Stimulated activated CD8-positive, alpha-beta memory T cell treated with anti-CD3 and anti-CD28 coated beads, Interleukin-15, amount 100 ng/mL, for 1 hour (primary cell): ENCODE measurements around the gene VAV1.
"Not testable (repeated sequence)": the region's sequence is repeated elsewhere in the genome, so short reads cannot be mapped to it uniquely, and the experiment has no call there.

Source experiments
- DNase-seq: peaks from one replicate; pipeline ENCODE4 v3.0.0-alpha.2; 2020; ENCODE audit warnings: low read depth

Gene VAV1

GRCh38 chr19:6737873-6738786 lies 34.4 kb upstream of the VAV1 start:
- no peak for DNase-seq

GRCh38 chr19:6738787-6739389 lies 33.6 kb upstream of the VAV1 start:
- no peak for DNase-seq

- DNase-seq: peak; percentile 62
These were observed 33.1 kb upstream of the VAV1 start, which contains the start of gene TRIP10 for GRCh38 chr19:6739390-6739882. Gene TRIP10 (plus strand): TSS chr19:6739680. CDS start chr19:6739762, 82 bp downstream.

GRCh38 chr19:6739883-6740588 lies 32.5 kb upstream of the VAV1 start:
- no peak for DNase-seq

- no peak for DNase-seq
These were observed 31.7 kb upstream of the VAV1 start for GRCh38 chr19:6740589-6741343.

GRCh38 chr19:6743066-6743465 lies 29.4 kb upstream of the VAV1 start:
- no peak for DNase-seq

- no peak for DNase-seq
These were observed 28.7 kb upstream of the VAV1 start for GRCh38 chr19:6743714-6744380.

GRCh38 chr19:6744381-6745301 lies 27.9 kb upstream of the VAV1 start:
- DNase-seq: no peak

GRCh38 chr19:6745965-6746364 lies 26.5 kb upstream of the VAV1 start:
- DNase-seq: no peak

- not testable (repeated sequence) for DNase-seq
These were observed 24.0 kb upstream of the VAV1 start for GRCh38 chr19:6748543-6748942.

GRCh38 chr19:6750062-6750461 lies 22.4 kb upstream of the VAV1 start:
- no peak for DNase-seq

GRCh38 chr19:6751189-6751588 lies 21.3 kb upstream of the VAV1 start:
- no peak for DNase-seq

GRCh38 chr19:6752256-6753177 lies 20.0 kb upstream of the VAV1 start:
- no peak for DNase-seq

GRCh38 chr19:6753178-6754031 lies 19.1 kb upstream of the VAV1 start:
- peak; percentile 48 for DNase-seq

GRCh38 chr19:6754136-6754535 lies 18.4 kb upstream of the VAV1 start:
- no peak for DNase-seq

- DNase-seq: no peak
These were observed 17.6 kb upstream of the VAV1 start for GRCh38 chr19:6754653-6755463.

GRCh38 chr19:6760606-6761005 lies 11.9 kb upstream of the VAV1 start:
- no peak for DNase-seq
